GM12864 (cell line): Measurements from ENCODE around the gene TIMM22.
"Not testable (repeated sequence)": the region's sequence is repeated elsewhere in the genome, so short reads cannot be mapped to it uniquely, and the experiment has no call there.

Experiments
- DNase-seq: peaks from one replicate; pipeline ENCODE4 v3.0.0-alpha.2; 2011; ENCODE audit warnings: low read depth
- H3K4me3 ChIP-seq: 2 replicates; pipeline ENCODE4 v1.5.1; 2011; ENCODE audit warnings: mild to moderate bottlenecking, low read depth, low read length, control low read depth
- CTCF ChIP-seq: IDR thresholded peaks from 2 replicates; pipeline ENCODE4 v1.5.1; 2011; ENCODE audit warnings: low read depth, mild to moderate bottlenecking, moderate library complexity, low read length, control low read depth, inconsistent platforms; ENCODE audit errors: missing control alignments

The TIMM22 gene

GRCh38 chr17:1039511-1040215, 42.7 kb downstream of the TIMM22 start:
- no peak for DNase-seq
- no peak overlapping the region for H3K4me3 ChIP-seq
- no peak for TF ChIP-seq CTCF

- H3K4me3 ChIP-seq, result no peak overlapping the region
- no peak for TF ChIP-seq CTCF
- DNase-seq, result no peak
Measured at GRCh38 chr17:1040216-1040600, 43.3 kb downstream of the TIMM22 start.

- no peak overlapping the region for H3K4me3 ChIP-seq
- DNase-seq, result no peak
- TF ChIP-seq CTCF, result no peak
Measured at GRCh38 chr17:1041746-1042145, 44.8 kb downstream of the TIMM22 start.

GRCh38 chr17:1042486-1042885, 45.6 kb downstream of the TIMM22 start:
- no peak for DNase-seq
- H3K4me3 ChIP-seq, result no peak overlapping the region
- TF ChIP-seq CTCF, result no peak

- no peak overlapping the region for H3K4me3 ChIP-seq
- no peak for TF ChIP-seq CTCF
- DNase-seq, result no peak
Measured at GRCh38 chr17:1043601-1044251, 46.8 kb downstream of the TIMM22 start.

- not testable (repeated sequence) for DNase-seq, H3K4me3 ChIP-seq
Measured at GRCh38 chr17:1044387-1045009, 47.6 kb downstream of the TIMM22 start.

GRCh38 chr17:1045456-1045855, 48.5 kb downstream of the TIMM22 start:
- no peak for TF ChIP-seq CTCF
- H3K4me3 ChIP-seq, result no peak overlapping the region
- no peak for DNase-seq
